Aorta (tissue), 5 donors: ENCODE data around the gene GYG2. TPM values are rescaled to one million over a fixed set of nuclear protein-coding genes. Genes with fewer than 3 reads are reported as not detected.
"Not testable (repeated sequence)": the region's sequence is repeated elsewhere in the genome, so short reads cannot be mapped to it uniquely, and the experiment has no call there.

Experiments used
- ATAC-seq: fragments of 200-7000 bp; cut with Tn5 transposase; one replicate; pipeline ENCODE4 v1.9.1; 2022; ENCODE audit warnings: moderate library complexity; ENCODE audit not compliant: low FRiP score
- DNase-seq, 2 donors: peaks; one replicate each; pipeline ENCODE4 v3.0.0-alpha.2; 2020
- H3K27ac ChIP-seq, 2 donors: one replicate each; pipeline ENCODE4 v1.5.1; 2013; ENCODE audit warnings: low read length in 2 of 2, mild to moderate bottlenecking in 2 of 2, moderate library complexity in 2 of 2, control low read depth in 1 of 2, inconsistent platforms in 1 of 2, low read depth in 1 of 2
- H3K27me3 ChIP-seq, 2 donors: one replicate each; pipeline ENCODE4 v1.6.1; 2013; ENCODE audit warnings: control low read depth in 1 of 2, low read length in 1 of 2, mild to moderate bottlenecking in 1 of 2, moderate library complexity in 1 of 2; ENCODE audit not compliant: insufficient read depth in 2 of 2, control insufficient read depth in 1 of 2
- H3K36me3 ChIP-seq, 2 donors: one replicate each; pipeline ENCODE4 v1.6.1; 2013; ENCODE audit warnings: control low read depth in 1 of 2, low read length in 1 of 2, mild to moderate bottlenecking in 1 of 2; ENCODE audit not compliant: insufficient read depth in 2 of 2, control insufficient read depth in 1 of 2
- H3K4me1 ChIP-seq, 2 donors: one replicate each; pipeline ENCODE4 v1.6.1; 2013; ENCODE audit warnings: low read length in 2 of 2, control low read depth in 1 of 2, mild to moderate bottlenecking in 1 of 2, moderate library complexity in 1 of 2; ENCODE audit not compliant: insufficient read depth in 2 of 2, control insufficient read depth in 1 of 2
- H3K4me3 ChIP-seq, 2 donors: one replicate each; pipeline ENCODE4 v1.5.1; 2013; ENCODE audit warnings: low read length in 2 of 2, control low read depth in 1 of 2, mild to moderate bottlenecking in 1 of 2
- H3K9me3 ChIP-seq: one replicate; pipeline ENCODE4 v1.6.1; 2013; ENCODE audit warnings: mild to moderate bottlenecking, low read length; ENCODE audit not compliant: control insufficient read depth
- WGBS, 2 donors: extraction: QIAGEN DNeasy Blood & Tissue Kit; methylation state at CpG; one replicate each; pipeline ENCODE4 v1.1.7; 2013; 5-methylcytosine and 5-hydroxymethylcytosine counted together
- intact Hi-C, 2 donors: fragments of 100-400 bp; cut with DNase I; formaldehyde crosslinking; loops; one replicate each; pipeline versions ENCODE4 v1.14.2 to v1.15.0; 2022
- polyA plus RNA-seq, 2 donors: library from polyadenylated mRNA; stranded (reverse); fragments of 200-250 nt; gene quantifications; one replicate each; pipeline ENCODE4 v1.2.3, GENCODE V29; 2013
- total RNA-seq, 2 donors: library from RNA; stranded (reverse); fragmentation: NEBNext Ultra II Directional; extraction: Animal tissue kit (Norgen Biotek cat#: 25700); gene quantifications; one replicate each; pipeline ENCODE4 v1.2.1, GENCODE V29; 2021
- donor health status: healthy with polysubstance abuse.
- donor health status: Bipolar disorder and iron deficiency.
- donor health status: DM: no; HTN: no; CAD: no.
- donor health status: DM: no; HTN: no; CAD: no.
- donor health status: DM: yes; HTN: yes; CAD: no.

The GYG2 gene
- total and polyA plus RNA-seq, 4 donors: 0.13 to 3.1 (median 1.4) TPM

- H3K27me3 ChIP-seq, DNase-seq, intact Hi-C loops, H3K36me3 ChIP-seq, H3K27ac ChIP-seq, H3K4me1 ChIP-seq, H3K9me3 ChIP-seq, H3K4me3 ChIP-seq: not testable (repeated sequence)
- peak; percentile 33 for ATAC-seq
- 57 to 65% methylated on average over 16 to 18 of the region's 18 CpGs for WGBS, 2 donors
Observed at GRCh38 chrX:2804106-2804843, 24.5 kb upstream of the GYG2 start.

GRCh38 chrX:2804858-2805257 is 23.9 kb upstream of the GYG2 start:
- WGBS, 2 donors: 39 to 45% methylated on average over 20 of the region's 20 CpGs
- peak overlapping the region in 1 of 2 donors; percentile 3 for H3K27ac ChIP-seq
- intact Hi-C loops, H3K36me3 ChIP-seq, H3K4me1 ChIP-seq, H3K4me3 ChIP-seq, H3K9me3 ChIP-seq, H3K27me3 ChIP-seq: not testable (repeated sequence)
- peak; percentile 75 to 87 for DNase-seq
- peak; percentile 88 for ATAC-seq

GRCh38 chrX:2811271-2811670 is 17.5 kb upstream of the GYG2 start:
- Histone ChIP-seq H3K4me1 (no peaks in the 10 kb centered on the region), H3K27me3 (no peaks in the 10 kb centered on the region), H3K36me3 (no peaks in the 10 kb centered on the region), H3K27ac (no peak overlapping the region), H3K9me3 (peaks cover 1% of the 10 kb centered on the region), H3K4me3 (no peak overlapping the region)
- DNase-seq: no peak
- ATAC-seq: no peak
- WGBS, 2 donors: 42 to 49% methylated on average over 5 of the region's 5 CpGs
- intact Hi-C loops: loop anchor here (5.0 to 10.0 kb wide), 3 partner anchors 166 to 1356 kb away; partner anchors contain the start of gene ASMTL (in 1 of the 2)

- ATAC-seq (peak; percentile 83), DNase-seq (peak in 1 of 2 donors; percentile 55)
- H3K27me3 ChIP-seq, H3K36me3 ChIP-seq, H3K4me1 ChIP-seq, H3K9me3 ChIP-seq, H3K27ac ChIP-seq, H3K4me3 ChIP-seq: not testable (repeated sequence)
- 21 to 24% methylated on average over 14 to 15 of the region's 16 CpGs for WGBS, 2 donors
- intact Hi-C loops: loop anchor here (5.0 to 10.0 kb wide), 3 partner anchors 168 to 1358 kb away; partner anchors contain the start of gene ASMTL (in 1 of the 2)
Observed at GRCh38 chrX:2812161-2812907, 16.4 kb upstream of the GYG2 start.

GRCh38 chrX:2817036-2817435 is 11.7 kb upstream of the GYG2 start:
- Histone ChIP-seq H3K27me3 (peaks cover 0 to 4% of the 10 kb centered on the region in 2 donors), H3K27ac (no peak overlapping the region), H3K36me3 (no peaks in the 10 kb centered on the region), H3K4me1 (no peaks in the 10 kb centered on the region), H3K4me3 (no peak overlapping the region), H3K9me3 (no peaks in the 10 kb centered on the region)
- no peak for ATAC-seq
- intact Hi-C loops: loop anchor here (10.0 kb wide), 2 partner anchors 172 to 1362 kb away; partner anchors contain the start of gene ASMTL (in 1 of the 2)
- DNase-seq: no peak
- WGBS, 2 donors: 78 to 81% methylated on average over 2 of the region's 2 CpGs

- no peak overlapping the region for H3K27ac ChIP-seq
- peaks cover 0 to 4% of the 10 kb centered on the region in 2 donors for H3K27me3 ChIP-seq
- ATAC-seq: no peak
- no peak overlapping the region for H3K4me3 ChIP-seq
- no peaks in the 10 kb centered on the region for H3K4me1 ChIP-seq
- no peak for DNase-seq
- intact Hi-C loops: loop anchor here (10.0 kb wide), 2 partner anchors 175 to 1365 kb away; partner anchors contain the start of gene ASMTL (in 1 of the 2)
- H3K9me3 ChIP-seq: no peaks in the 10 kb centered on the region
- no peaks in the 10 kb centered on the region for H3K36me3 ChIP-seq
- 56 to 60% methylated on average over 9 of the region's 9 CpGs for WGBS, 2 donors
Observed at GRCh38 chrX:2819345-2820135, 9.2 kb upstream of the GYG2 start.

GRCh38 chrX:2820136-2820771 is 8.5 kb upstream of the GYG2 start:
- intact Hi-C loops: no loop called here
- Histone ChIP-seq H3K36me3 (no peaks in the 10 kb centered on the region), H3K27me3 (peaks cover 0 to 4% of the 10 kb centered on the region in 2 donors), H3K27ac (no peak overlapping the region), H3K9me3 (no peaks in the 10 kb centered on the region), H3K4me3 (no peak overlapping the region), H3K4me1 (no peaks in the 10 kb centered on the region)
- DNase-seq: no peak
- ATAC-seq: no peak
- WGBS, 2 donors: 64 to 67% methylated on average over 8 of the region's 8 CpGs

- DNase-seq: no peak
- Histone ChIP-seq H3K4me1 (no peaks in the 10 kb centered on the region), H3K36me3 (no peaks in the 10 kb centered on the region), H3K27me3 (peaks cover 0 to 4% of the 10 kb centered on the region in 2 donors), H3K9me3 (no peaks in the 10 kb centered on the region), H3K4me3 (no peak overlapping the region), H3K27ac (no peak overlapping the region)
- intact Hi-C loops: no loop called here
- peak; percentile 50 for ATAC-seq
- 15 to 22% methylated on average over 13 of the region's 13 CpGs for WGBS, 2 donors
Observed at GRCh38 chrX:2823795-2824386, 4.8 kb upstream of the GYG2 start.
